Central memory CD8-positive, alpha-beta T cell (primary cell): ENCODE results near the gene SLIT3.
"Not testable (repeated sequence)": the region's sequence is repeated elsewhere in the genome, so short reads cannot be mapped to it uniquely, and the experiment has no call there.

ENCODE experiments used
- ATAC-seq: fragments of 150-1000 bp; cut with Tn5 transposase; replicated peaks from 2 replicates; pipeline ENCODE4 v1.10.0; 2022; ENCODE audit warnings: mild to moderate bottlenecking, moderate FRiP score, moderate number of reproducible peaks; ENCODE audit not compliant: poor library complexity, severe bottlenecking; ENCODE audit errors: extremely low read depth
- DNase-seq, 2 donors: peaks; one replicate each; pipeline ENCODE4 v3.0.0; 2021; ENCODE audit warnings: low spot score in 2 of 2
- H3K27ac Mint-ChIP-seq: one replicate; pipeline ENCODE4 v1.8.0; 2022; ENCODE audit warnings: low read depth, mild to moderate bottlenecking, moderate library complexity, mixed read lengths
- H3K27me3 Mint-ChIP-seq: one replicate; pipeline ENCODE4 v1.8.0; 2022; ENCODE audit warnings: mixed read lengths
- H3K36me3 Mint-ChIP-seq: one replicate; pipeline ENCODE4 v1.8.0; 2022; ENCODE audit warnings: mild to moderate bottlenecking, moderate library complexity, mixed read lengths; ENCODE audit not compliant: insufficient read depth
- H3K4me1 Mint-ChIP-seq: one replicate; pipeline ENCODE4 v1.8.0; 2022; ENCODE audit warnings: mixed read lengths
- H3K4me3 Mint-ChIP-seq: one replicate; pipeline ENCODE4 v1.8.0; 2022; ENCODE audit warnings: mild to moderate bottlenecking, moderate library complexity, mixed read lengths
- H3K9me3 Mint-ChIP-seq: one replicate; pipeline ENCODE4 v1.8.0; 2022; ENCODE audit warnings: mixed read lengths

The SLIT3 gene

DNA sequence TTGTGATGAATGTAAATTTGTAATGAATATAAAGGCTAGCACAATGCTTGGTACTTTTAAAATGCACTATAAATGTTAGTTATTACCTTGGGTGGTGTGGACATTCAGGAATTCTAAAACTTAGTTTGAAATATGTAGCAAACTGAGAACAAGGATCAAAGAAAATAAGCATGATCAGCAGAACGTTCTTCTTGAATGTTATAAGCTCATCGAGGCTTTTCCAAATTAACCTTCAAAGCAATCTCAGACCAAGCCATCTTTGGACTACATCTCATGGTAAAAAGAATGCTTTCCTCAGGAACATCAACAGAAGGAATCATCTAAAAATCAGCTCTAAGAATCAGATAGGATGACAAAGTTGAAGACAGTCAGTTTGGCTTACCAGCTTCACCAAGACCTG lies 146.3 kb downstream of the SLIT3 start:
- Mint-ChIP-seq H3K4me3 (no peak overlapping the region), H3K27me3 (peaks cover 11% of the 10 kb centered on the region), H3K36me3 (no peaks in the 10 kb centered on the region), H3K9me3 (no peaks in the 10 kb centered on the region), H3K4me1 (no peaks in the 10 kb centered on the region), H3K27ac (no peak overlapping the region)
- no peak for DNase-seq
- ATAC-seq: no peak

- ATAC-seq (no peak), DNase-seq (no peak)
- H3K27ac Mint-ChIP-seq: no peak overlapping the region
- no peak overlapping the region for H3K4me3 Mint-ChIP-seq
- no peaks in the 10 kb centered on the region for H3K36me3 Mint-ChIP-seq
- no peaks in the 10 kb centered on the region for H3K4me1 Mint-ChIP-seq
- peaks cover 11% of the 10 kb centered on the region for H3K27me3 Mint-ChIP-seq
- no peaks in the 10 kb centered on the region for H3K9me3 Mint-ChIP-seq
These were observed 147.5 kb downstream of the SLIT3 start for GRCh38 chr5:169153405-169153804.

- ATAC-seq: no peak
- H3K9me3 Mint-ChIP-seq: no peaks in the 10 kb centered on the region
- H3K27me3 Mint-ChIP-seq: peaks cover 11% of the 10 kb centered on the region
- no peaks in the 10 kb centered on the region for H3K36me3 Mint-ChIP-seq
- no peak for DNase-seq
- H3K27ac Mint-ChIP-seq: no peak overlapping the region
- H3K4me3 Mint-ChIP-seq: no peak overlapping the region
- no peaks in the 10 kb centered on the region for H3K4me1 Mint-ChIP-seq
These were observed 148.0 kb downstream of the SLIT3 start for GRCh38 chr5:169152946-169153345.

DNA sequence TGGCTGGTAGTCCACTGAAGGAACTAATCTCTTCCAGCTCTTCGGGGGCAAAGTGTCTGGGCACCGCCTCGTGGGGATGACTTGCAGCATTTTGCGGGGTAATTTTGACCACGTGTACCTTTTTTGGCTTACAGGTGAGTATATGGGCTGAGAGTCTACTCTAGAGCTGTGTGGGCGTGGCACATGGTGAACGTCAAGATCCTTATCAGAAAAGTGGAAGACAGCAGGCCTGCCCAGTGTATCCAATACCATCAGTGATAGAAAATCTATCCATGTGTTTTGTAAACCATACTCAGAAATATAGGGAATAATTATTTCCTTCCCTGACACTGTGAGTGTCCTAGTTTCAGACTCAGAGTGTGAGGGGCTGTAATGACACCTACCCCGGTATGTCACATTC lies 148.5 kb downstream of the SLIT3 start:
- no peaks in the 10 kb centered on the region for H3K4me1 Mint-ChIP-seq

DNA sequence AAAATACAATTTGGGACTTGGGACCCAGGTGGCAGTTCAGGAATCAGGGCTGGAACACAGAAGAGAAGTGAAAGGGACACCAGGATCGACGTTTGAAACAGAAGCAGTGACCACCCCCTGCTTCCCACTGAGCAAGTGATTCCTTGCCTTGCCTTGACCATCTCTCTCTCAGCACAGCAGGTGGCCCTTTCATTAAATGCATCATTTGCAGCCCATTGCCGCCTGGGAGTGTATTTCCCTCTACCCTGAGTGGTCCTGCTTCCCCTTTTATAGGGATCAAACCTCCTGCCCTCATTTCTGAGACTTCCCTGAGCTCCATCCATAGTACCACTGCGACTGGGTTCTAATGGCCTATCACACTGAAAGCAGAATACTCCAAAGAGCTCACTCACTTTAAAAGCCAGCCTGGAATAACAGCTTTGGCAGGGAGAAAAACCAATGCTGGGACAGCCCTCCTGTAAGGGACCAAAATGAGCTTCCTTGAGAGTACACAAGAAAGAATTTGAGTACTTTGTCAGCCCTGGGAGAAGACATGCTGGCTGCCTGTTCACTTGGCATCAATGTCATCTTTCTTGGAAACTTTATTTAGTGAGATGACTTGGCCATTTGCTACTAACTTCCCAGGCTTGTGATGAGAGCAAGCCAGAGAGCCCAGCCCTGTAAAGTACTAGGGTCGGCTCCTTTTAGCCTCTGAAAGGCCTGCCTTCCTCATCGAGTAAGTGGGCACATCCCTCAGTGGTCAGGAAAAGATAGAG lies 149.7 kb downstream of the SLIT3 start:
- DNase-seq: no peak
- H3K27ac Mint-ChIP-seq: no peak overlapping the region
- H3K27me3 Mint-ChIP-seq: peaks cover 11% of the 10 kb centered on the region
- H3K4me1 Mint-ChIP-seq: no peaks in the 10 kb centered on the region
- no peak overlapping the region for H3K4me3 Mint-ChIP-seq
- no peak for ATAC-seq
- H3K9me3 Mint-ChIP-seq: no peaks in the 10 kb centered on the region
- peaks cover 3% of the 10 kb centered on the region for H3K36me3 Mint-ChIP-seq

More for the DNA sequence above, 148.5 kb downstream of the SLIT3 start:
- H3K9me3 Mint-ChIP-seq: no peaks in the 10 kb centered on the region
- peaks cover 11% of the 10 kb centered on the region for H3K27me3 Mint-ChIP-seq
- DNase-seq (no peak), ATAC-seq (no peak)
- no peaks in the 10 kb centered on the region for H3K36me3 Mint-ChIP-seq
- H3K4me3 Mint-ChIP-seq: no peak overlapping the region
- H3K27ac Mint-ChIP-seq: no peak overlapping the region

DNA sequence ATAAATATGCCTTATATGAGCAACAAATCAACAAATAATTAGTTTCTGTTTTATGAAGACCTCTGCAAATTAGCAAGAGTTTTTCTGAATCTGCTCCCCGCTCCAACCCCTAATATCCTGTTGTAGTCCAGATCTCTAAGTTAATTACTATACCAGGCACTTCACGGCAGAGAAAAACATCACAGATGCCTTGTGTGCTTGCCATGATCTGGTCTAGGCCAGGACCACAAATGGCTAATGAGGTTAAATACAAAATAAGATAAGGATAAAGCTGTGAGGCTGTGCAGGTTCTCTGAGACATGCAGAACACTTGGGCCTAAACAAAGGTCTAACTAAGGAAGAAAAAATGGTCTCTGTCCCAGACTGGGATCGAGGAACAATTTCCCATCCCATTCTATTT lies 150.8 kb downstream of the SLIT3 start:
- no peak for ATAC-seq
- Mint-ChIP-seq H3K9me3 (no peaks in the 10 kb centered on the region), H3K4me3 (no peak overlapping the region), H3K27ac (no peak overlapping the region), H3K27me3 (peaks cover 11% of the 10 kb centered on the region), H3K4me1 (no peaks in the 10 kb centered on the region), H3K36me3 (peaks cover 3% of the 10 kb centered on the region)
- no peak for DNase-seq

- no peaks in the 10 kb centered on the region for H3K9me3 Mint-ChIP-seq
- no peak for DNase-seq
- H3K4me3 Mint-ChIP-seq: no peak overlapping the region
- ATAC-seq: no peak
- H3K27me3 Mint-ChIP-seq: peaks cover 7% of the 10 kb centered on the region
- peaks cover 3% of the 10 kb centered on the region for H3K36me3 Mint-ChIP-seq
- no peaks in the 10 kb centered on the region for H3K4me1 Mint-ChIP-seq
- no peak overlapping the region for H3K27ac Mint-ChIP-seq
These were observed 151.6 kb downstream of the SLIT3 start for GRCh38 chr5:169149317-169149716.

GRCh38 chr5:169148138-169148740 lies 152.7 kb downstream of the SLIT3 start:
- no peak for ATAC-seq
- H3K27me3 Mint-ChIP-seq: no peaks in the 10 kb centered on the region
- no peak for DNase-seq
- H3K4me1 Mint-ChIP-seq: no peaks in the 10 kb centered on the region
- H3K27ac Mint-ChIP-seq: no peak overlapping the region
- H3K9me3 Mint-ChIP-seq: no peaks in the 10 kb centered on the region
- H3K4me3 Mint-ChIP-seq: no peak overlapping the region
- peaks cover 3% of the 10 kb centered on the region for H3K36me3 Mint-ChIP-seq

DNA sequence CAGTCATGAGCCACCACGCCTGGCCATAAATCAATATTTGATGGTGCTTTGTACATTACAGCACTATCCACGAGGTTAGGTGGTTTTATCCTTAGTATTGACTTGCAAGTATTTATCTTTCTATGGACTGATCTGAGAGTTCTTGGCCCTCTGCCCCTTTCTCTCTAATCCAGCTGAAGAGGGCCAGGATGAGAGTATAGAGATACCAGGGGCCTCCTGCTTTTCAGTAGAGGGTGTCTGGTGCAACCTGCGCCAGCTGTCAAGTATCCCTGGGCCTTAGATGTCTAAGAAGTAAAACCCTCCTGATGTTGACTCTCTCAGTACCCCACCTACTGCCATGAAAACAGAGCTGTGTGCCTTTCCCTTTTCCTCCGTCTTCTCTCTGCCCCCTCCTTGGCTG lies 153.4 kb downstream of the SLIT3 start:
- no peak overlapping the region for H3K4me3 Mint-ChIP-seq
- no peaks in the 10 kb centered on the region for H3K9me3 Mint-ChIP-seq
- H3K27me3 Mint-ChIP-seq: no peaks in the 10 kb centered on the region
- H3K4me1 Mint-ChIP-seq: no peaks in the 10 kb centered on the region
- peaks cover 3% of the 10 kb centered on the region for H3K36me3 Mint-ChIP-seq
- no peak overlapping the region for H3K27ac Mint-ChIP-seq
- no peak for DNase-seq
- ATAC-seq: no peak

DNA sequence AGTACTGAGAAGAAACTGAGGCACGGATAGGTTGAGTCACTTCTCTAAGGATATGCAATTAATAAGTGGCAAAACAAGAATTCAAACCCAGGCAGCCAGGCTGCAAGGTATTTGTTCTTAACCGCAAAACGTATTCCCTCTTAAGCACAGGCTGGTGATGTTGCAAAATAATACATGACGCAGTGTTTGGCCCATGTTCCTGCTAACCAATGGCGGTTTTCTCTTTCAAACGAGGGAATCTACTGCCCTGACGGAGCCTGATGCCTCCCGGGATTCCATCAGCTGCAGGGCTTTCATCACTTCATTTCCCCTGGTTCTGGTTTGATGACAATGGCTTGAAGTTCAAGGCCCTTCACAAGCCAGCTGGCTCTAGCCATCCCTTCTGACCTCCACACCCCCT lies 154.8 kb downstream of the SLIT3 start:
- Mint-ChIP-seq H3K9me3 (no peaks in the 10 kb centered on the region), H3K4me1 (no peaks in the 10 kb centered on the region), H3K27ac (no peak overlapping the region), H3K4me3 (no peak overlapping the region), H3K27me3 (no peaks in the 10 kb centered on the region), H3K36me3 (peaks cover 3% of the 10 kb centered on the region)
- DNase-seq (no peak), ATAC-seq (no peak)

GRCh38 chr5:169142264-169142970 lies 158.5 kb downstream of the SLIT3 start:
- ATAC-seq (no peak), DNase-seq (no peak)
- Mint-ChIP-seq H3K36me3 (peaks cover 3% of the 10 kb centered on the region), H3K27me3 (no peaks in the 10 kb centered on the region), H3K9me3 (no peaks in the 10 kb centered on the region), H3K4me3 (no peak overlapping the region), H3K4me1 (no peaks in the 10 kb centered on the region), H3K27ac (no peak overlapping the region)

- H3K4me1 Mint-ChIP-seq, H3K9me3 Mint-ChIP-seq, H3K27ac Mint-ChIP-seq, DNase-seq, H3K27me3 Mint-ChIP-seq, H3K36me3 Mint-ChIP-seq, ATAC-seq, H3K4me3 Mint-ChIP-seq: not testable (repeated sequence)
These were observed 160.7 kb downstream of the SLIT3 start for GRCh38 chr5:169140215-169140614.

DNA sequence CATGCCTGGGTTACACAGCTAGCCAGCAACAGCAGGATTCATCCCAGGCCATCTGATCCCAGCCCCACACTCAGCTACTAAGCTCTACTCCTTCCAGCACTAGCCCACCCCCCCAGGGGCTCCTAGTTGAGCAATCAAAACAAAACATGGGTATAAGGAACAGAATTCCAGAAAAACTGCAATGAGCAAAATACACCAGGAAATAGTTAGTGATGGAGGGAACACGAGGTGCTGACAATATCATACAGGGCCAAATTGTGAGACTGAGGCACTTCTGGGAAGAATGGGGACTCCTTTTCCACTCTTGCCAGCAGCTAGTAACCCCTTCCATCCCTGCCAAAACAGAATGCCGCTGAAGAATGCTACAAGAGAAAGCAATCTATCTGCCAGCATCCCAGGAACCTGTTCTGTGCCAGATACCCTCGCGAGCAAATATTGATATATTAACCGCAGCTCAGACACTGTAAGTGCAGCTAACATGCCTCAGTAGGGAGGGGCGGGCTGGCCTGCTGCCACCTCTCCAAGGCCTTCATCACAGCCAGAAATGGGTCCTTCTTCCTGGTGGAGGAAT lies 161.4 kb downstream of the SLIT3 start:
- Mint-ChIP-seq H3K36me3 (no peaks in the 10 kb centered on the region), H3K4me3 (no peak overlapping the region), H3K4me1 (no peaks in the 10 kb centered on the region), H3K9me3 (no peaks in the 10 kb centered on the region), H3K27me3 (no peaks in the 10 kb centered on the region), H3K27ac (no peak overlapping the region)
- no peak for ATAC-seq
- DNase-seq: no peak
